ENCODE measurements around the gene GPR3.
A peak's percentile ranks its signal among the peaks of the same experiment; 100 is the strongest.

GPR3 gene

DNA sequence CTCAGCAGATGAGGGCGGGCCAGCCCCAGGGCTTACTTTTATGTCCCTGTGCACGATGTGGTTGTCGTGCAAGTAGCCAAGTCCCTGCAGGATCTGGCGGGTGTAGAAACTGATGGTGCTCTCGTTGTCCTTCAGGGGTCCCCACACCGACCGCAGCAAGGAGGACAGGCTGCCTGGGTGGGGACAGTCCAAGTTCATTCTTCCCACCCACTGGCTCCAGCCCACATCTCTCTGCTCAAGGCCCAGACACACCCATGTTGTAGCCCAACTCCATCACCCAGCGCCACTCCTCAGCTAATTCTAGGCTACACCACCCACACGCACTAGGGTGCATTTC, 32.6 kb upstream of the GPR3 start:
- DNase-seq = no peak

DNA sequence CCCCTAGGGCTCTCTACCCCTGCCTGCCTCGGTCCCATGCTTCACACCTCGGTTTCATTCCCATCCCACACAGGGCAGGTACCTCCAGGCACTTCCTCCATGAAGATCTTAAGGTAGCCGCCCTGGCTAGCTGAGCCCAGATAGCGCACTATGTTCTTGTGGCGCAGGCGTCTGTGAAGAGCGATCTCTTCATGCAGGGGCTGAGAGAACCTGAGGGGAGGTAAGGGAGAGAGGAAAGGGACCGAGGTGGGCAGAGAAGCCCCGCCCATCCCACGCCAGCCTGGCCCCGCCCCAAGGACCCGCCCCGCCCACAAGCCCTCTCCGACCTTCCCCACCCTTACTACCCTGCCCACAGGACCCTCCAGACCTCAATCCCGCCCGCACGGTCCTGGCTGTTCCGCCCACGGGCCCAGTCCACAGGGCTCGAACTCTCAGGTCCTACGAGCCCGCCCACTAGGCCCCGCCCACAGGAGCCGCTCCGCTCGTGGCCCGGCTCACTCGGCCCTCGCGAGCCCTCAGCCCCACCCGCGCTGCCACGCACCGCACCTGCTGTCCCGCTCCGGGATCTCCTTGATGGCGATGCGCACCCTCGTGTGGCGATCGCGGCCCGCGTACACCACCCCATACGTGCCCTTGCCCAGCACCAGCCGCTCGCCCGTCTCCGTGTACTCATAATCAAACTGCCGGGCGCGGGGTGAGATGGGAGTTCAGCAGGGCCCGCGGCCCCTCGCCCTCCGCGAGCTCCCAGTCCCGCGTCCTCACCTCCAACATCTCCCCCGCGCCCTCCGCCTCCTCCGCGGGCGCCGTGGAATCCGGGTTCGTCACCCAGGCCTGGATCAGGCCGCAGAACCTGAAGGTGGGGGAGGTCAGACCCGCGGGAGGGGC, 32.0 kb upstream of the GPR3 start:
- DNase-seq = peak; percentile 37 to 39

DNA sequence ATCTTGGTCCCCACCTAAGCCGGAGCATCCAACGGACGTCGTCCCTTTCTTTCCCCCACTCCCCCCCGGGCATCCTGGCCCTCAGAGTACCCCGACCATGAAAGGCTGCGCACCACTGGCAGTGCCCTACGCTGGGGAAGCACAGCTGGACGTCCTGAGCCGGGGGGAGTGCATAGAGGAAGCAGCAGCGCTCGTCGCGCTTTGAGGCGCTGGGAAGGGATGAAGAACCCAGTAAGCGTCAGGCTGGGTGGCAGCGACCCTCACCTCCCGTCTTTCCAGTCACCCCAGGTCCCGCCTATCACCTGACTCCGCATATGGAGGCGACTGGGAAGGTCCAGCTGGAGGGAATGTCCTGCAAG, 31.4 kb upstream of the GPR3 start:
- DNase-seq = no peak

DNA sequence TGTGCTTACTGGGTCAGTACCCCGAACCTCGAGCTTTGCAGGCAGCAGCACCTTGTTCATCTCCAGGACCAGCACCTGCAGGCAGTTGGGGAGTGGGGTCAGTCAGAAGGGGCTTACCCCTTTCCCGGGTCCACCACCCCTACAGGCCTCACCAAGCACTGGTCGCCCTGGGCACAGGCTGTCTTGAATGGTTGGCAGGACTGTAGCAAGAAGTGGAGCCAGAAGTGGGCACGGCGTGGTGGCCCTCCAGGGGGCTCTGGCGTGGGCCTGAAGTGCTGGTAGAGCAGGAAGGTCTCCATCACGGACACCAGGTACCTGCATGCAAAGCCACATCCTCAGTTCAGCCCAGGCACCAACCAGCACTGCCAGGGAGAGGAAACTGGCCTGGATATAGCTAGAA, 30.9 kb upstream of the GPR3 start:
- no peak for DNase-seq

DNA sequence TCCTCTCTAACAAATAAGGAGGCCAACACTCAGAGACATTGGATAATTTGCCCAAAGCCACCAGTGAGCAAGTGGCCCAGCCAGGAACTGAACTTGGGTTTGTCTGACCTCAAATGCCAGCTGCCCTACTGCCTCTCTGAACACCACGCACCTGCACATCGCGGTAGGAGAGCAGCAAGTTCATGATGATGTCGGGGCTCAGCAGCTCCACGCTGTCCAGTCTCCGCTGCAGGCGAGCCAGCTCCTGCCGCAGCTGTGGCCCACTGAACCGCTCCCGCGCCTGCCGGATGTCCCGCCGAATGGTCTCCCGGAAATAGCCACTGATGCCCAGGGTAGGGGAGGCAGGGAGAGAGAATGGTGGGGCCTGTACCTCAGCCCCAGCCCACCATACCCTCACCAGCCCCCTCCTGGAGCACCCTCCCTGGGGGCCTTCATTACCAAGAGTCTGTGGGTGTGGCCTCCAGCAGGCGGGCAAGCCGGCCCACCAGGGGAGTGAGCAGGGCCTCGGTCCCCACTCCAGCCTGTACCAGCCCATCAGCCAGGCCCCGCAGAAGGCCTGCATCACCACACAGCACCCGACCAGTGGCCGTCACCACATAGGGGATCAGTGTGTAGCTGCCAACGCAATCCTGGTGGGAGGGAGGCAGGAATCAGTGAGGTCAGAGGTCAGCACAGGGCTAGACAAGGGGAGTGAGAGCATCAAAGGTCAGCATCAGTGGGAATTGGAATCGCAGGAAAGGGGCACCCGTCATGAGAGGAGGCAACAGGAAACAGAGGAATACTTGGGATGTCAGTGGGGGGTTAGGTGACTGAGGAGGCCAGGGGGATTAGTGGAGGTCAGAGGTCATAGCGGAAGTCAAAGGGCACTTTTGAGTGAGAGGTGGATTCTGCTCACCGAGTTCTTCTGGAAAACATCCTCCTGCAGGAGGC, 28.4 kb upstream of the GPR3 start:
- DNase-seq = no peak

DNA sequence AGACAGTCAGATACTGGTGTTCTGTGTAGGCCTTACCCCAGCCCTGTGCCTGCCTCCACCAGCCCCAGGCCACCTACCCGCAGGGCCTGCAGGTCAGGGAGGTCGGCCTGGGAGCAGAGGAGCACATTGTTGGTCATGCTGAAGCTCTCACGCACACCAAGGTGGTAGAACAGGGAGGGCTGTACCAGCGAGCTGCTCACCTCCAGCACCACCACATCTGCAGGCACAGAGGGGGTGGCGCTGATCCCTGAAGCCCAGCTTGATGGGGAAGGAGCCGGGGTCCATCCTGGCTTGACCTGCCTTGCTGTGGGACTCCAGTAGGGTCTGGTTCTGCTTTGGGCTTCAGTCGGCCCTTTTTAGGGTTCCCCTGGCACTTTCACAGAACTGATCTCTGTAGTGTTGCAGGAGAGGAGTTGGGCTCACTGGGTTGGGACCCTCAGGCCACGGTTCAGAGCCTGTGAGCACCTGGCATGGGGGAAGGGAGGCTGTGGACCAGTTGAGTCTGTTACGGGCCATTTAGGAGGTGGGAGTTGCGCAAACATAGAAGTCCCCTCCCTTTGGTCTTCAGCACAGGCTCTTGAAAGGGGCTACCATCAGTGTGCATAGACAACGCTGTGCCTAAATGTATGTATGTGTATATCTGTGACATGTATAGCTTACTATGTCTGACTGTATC, 27.6 kb upstream of the GPR3 start:
- no peak for DNase-seq

DNA sequence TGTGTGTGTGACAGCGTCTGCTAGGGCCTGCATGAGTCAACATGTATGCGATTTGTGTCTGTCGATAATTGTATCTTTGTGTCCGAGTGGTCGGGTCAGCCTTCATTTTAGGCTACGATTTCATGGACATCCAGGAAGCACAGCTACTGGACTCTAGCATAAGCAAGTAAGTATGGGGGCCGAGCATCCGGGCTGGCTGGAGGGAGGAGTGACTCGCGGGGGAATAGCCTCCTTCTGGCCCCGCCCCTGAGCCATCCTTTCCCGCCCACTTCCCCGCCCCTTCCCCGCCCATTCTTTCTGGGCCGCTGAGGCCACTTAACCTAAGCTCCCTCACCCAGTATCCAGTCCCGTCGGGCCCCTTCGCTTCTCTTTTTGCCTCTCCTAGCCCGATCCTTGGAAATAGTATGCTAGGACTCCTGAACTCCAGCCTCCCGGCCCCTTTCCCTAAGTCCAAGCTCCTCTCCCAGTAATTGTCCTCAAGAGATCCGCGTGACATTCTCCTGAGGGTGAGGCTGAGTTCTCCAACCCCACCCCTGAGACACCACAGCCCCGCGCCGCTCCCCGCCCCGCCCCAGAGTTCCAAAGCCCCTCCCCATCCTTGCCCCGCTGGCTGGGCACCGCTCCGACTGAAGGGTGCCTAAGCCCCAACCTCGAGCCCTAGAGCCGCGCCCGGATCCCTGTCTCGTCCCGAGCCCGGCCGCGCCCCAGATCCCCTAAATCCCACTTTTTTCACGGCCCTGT, 26.9 kb upstream of the GPR3 start:
- peak; percentile 65 to 78 for DNase-seq

DNA sequence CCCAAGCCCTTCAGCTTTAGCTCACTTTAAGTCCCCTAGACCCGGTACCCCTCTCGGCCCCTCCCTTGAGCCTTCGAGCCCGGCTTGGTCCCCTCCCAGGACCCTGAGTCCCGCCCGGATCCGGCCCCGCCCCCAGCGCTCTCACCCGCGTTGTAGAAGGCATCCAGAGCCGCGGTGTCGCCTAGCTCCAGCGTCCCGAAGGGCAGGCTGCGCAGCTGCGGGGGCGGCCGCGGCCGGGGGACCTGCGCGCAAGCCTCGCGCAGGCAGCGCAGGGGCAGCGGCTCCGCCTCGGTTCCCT, 26.4 kb upstream of the GPR3 start:
- peak; percentile 62 to 72 for DNase-seq

DNA sequence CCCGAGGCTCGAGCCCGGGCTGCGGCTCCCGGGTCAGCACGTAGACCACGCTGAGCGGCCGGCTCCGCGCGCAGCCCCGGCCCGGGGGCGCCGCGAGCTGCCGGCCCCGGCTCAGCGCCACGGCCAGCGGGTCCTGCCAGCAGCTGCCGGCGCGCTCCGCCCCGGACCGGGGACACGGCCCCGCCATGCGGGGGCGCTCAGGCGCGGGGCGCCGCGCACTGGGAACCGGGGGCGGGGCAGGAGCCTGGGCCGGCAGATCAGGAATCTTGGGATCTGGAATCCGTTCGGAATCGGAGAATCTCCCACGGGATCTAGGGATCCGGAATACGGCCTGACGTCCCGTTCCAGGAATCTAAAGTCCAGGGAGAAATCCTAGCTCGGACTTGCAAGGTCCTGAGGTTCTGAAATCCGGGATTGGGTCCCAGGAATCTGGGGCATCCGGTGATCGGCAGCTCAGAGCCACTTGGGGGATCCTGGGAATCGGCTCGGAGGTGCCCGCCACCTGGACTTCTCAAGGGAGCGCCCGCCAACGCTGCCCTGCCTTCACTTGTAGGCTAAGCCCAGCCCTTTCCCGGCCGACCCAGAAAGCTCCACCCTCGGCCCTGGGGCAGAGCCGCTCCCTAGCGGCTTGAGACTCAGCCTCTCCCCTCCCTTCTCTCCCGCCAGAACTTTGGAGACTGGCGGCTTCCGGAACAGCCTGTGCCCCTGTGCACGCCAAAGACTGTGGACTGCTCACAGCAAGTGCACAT, 25.8 kb upstream of the GPR3 start, which contains the start of gene MAP3K6:
MAP3K6 (minus strand) TSS at position 551 of the 749 bp plus-strand sequence; CDS start at position 187, 364 bp downstream.
- peak in 1 of 2 experiments; percentile 32 for DNase-seq

DNA sequence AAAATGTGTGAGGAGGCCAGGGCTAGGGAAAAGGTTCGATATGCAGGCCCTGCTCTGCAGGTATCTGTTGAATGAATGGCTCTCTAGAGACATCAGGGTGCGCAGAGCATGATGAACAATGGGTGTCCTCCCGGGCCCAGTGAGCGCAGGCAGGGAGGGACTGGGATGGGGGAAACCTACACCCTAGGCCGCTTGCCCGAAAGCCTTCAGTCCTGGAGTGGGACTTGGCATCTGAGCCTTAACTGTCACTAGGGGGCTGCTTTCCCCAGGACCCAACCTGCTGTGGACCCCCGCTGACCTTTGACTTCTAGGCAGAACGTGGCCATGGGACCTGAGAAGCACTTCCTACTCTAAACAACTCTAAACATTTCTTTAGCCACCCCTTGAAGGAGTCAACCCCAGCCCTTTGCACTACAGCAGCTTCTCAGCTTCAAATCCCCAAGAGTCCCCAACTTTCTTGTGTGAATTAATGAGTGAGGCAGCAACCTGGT, 25.2 kb upstream of the GPR3 start:
- DNase-seq = no peak

DNA sequence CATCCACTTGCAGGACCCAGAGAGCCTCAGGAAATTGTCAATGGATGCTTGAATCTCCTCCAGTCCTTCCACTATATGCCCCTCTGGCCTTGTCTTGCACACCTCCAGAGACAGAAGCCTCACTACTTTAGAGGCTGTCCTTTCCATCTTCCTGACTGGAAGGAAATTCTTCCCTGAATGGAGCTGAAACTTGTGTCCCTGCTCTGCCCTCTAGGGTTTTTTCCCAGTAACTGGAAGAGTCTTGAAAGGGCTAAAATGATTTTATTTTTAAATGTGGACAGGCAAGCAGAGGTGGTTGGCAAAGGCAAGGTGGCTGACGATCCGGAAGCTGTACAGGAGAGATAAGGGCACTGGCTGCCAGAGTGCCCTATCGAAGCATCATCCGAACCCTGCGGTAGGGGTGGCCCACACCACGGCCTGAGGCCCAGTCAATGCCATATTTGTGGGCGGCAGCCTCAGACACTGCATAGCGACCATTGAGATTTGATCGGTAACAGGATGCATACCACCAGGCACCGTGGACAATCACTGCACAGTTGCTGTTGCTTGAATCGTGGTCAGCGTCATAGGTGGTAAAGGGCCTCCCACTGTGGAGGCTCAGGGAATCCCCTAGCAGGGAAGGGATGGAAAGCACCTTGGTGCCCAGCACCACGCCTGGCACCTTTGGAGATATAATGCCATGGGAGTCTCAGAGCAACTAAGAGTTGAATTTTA, 23.4 kb upstream of the GPR3 start:
- DNase-seq = no peak

DNA sequence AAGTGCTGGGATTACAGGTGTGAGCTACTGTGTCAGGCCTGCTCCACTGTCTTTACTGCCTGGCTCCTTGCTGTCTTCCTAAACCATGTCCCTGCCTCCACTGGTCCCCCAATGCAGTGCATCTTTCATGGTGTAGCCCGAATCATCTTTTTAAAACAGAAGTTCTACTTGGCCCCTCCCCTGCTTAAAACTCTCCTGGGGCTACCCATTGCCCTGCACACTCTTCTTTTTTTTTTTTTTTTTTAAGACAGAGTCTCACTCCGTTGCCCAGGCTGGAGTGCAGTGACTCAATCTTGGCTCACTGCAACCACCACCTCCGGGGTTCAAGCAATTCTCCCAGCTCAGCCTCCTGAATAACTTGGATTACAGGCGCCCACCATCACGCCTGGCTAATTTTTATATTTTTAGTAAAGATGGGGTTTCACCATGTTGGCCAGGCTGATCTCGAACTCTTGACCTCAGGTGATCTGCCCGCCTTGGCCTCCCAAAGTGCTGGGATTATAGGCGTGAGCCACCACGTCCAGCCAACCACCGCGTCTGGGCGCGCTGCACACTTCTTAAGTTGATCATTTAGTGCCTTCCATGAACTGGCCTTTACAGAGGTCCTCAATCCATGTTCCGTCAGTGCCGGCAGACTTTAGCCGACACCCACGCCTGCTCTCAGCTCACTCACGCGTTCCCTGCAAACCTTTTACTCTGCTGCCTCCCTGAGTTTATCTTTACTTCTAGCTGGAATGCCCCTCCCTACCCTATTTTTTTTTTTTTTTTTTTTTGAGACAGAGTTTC, 20.2 kb upstream of the GPR3 start:
- DNase-seq = no peak

DNA sequence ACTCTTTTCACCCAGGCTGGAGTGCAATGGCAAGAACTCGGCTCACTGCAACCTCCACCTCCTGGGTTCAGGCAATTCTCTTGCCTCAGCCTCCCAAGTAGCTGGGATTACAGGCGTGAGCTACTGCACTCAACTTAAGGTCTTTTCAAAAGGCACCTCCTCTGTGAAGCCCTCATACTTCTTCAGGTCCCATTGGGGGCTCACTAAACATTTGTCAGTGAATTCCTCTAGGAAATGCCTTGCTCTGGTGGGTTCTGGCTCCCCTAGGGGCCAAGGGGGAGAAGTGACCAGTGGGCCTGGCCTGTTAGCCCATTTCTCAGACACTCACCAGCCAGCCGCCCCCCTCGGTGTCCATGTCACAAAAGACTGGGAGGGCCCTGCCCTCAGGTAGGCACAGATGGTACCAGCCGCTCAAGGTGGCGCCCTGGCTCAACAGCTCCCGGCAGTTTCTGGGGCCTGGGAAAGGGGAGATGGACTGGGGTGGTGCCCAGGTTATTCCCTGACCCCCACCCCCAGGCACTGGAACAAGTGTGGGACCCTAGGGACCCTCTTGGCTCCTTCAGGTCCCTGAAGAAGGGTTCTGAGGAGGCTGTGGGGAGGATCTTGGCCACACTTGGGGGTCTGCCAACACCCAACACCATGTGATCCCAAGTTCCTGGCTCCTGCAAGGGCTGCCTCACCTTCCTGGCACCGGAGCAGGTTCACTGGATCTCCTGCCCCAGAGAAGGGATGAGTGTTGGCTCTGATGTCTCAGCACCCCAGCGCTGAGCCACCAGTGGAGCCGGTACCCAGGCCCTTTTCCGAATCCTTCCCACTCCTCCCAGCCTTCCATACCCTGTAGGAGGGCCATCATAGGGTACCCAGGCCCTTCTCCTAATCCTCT, 19.4 kb upstream of the GPR3 start:
- DNase-seq = no peak

DNA sequence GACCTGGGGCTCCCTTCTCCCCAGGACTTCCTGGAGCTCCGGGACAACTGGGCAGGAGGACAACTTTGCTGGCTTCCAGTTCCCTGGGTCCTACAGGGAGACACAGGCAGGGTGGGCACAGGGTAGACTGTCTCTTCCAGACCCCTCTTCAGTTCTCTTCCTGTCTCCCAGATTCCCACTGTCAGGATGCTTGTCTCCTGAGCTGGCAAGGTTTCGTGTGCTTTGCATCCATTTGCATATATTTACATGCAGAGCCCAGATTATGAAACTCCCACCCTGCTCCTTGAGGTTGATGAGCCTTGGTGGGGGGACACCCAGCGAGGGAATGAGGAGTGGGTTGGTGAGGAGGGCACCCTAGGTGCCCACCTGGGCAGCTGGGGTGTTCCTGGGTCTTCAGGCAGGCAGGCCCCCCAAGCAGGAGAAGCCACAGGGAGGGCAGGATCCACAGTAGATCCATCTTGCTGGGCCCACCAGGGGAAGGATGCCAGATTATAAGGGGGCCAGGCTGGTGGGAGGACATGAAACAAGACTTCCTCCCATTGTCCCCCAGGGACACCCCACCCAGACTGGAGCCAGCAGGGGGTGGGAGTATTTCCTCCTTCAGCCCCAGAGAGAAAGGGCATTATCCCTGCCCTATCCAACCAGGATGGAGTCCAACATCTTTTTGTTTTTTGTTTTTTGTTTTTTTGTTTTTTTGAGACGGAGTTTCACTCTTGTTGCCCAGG, 17.9 kb upstream of the GPR3 start, which contains the start of gene FCN3:
FCN3 (minus strand) TSS at position 463 of the 725 bp plus-strand sequence; CDS start at position 457, 6 bp downstream.
- no peak for DNase-seq

DNA sequence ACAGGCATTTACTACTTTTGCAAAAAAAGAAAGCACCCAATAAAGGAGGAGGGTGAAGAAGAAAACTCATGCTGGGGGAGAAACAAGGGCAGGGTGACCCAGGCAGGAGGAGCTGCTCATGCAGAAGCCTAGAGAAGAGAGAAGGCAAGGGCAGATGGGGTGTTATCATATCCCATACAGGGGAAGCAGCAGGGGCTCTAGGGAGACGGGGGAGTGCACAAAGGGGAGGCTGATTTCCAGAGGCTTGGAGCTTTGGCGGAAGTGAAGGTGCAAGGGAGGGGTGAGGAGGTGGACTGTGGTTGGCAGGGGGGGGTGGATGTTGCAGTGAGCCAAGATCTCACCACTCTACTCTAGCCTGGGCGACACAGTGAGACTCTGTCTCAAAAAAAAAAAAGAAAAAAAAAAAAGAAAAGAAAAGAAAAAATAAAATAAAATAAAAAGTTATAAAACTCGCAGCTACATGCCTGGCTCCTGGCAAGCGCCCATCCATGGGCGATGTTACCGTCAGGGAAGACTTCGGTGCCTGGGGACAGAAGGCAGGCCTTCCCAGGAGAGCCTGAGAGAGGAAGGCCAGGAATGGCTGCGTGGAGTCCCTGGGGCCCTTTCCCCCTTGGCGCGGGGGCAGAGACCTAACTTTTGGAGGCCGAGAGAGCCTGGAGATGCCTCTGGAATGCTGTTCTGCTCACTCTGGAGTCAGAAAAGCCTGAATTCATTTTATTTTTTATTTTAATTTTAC, 14.5 kb upstream of the GPR3 start:
- no peak for DNase-seq

DNA sequence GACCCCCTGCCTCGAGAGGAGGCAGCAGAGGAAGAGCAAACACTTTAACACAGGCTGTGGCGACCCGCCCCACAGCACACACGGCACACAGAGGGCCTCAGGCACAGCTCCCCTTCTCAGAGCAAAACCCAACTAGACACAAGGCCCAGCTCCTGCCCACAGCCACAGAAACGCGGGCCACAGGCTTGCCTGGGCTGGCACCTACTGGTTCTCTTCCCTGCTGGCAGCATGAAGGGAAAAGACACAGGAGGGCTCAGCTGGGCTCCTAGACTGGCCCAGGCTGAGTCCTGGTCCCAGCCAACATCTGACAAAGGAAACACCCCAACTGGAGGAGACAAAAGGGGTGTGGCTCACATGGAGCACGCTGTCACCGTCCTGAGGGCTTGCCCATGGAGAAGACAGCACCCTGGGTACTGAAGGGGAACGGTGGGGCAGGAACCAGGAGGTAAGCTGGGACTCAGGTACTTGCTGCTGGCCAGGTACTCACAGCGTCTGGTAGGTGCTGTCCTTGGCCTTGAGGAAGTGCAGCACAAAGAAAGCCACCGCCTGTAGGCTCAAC, 12.8 kb upstream of the GPR3 start:
- no peak for DNase-seq

DNA sequence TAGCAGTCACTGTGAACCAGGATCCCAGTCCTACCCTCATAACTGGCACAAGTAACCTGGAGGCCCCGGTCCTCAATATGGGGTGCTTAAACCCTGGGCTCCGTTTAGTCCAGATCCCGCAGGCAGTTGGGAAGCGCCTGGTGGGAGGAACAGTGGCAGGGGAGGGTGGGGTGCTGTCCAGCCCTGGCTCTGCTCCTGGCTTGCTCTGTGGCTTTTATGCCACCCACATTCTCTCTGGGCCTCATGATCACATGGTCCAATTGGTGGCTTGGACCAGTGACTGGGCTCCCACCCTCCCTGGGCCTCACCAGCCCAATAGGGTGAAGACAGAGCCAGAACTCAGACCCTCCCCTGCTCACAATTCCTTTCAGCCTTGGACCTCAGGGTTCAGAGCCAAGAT, 12.2 kb upstream of the GPR3 start:
- no peak for DNase-seq

Measured in stimulated activated CD4-positive, alpha-beta T cell treated with anti-CD3 and anti-CD28 coated beads, Interleukin-4, amount 100 ng/mL, for 4 hours (primary cell).